GM23338 (cell line): ENCODE measurements around the gene TEX36. TPM values are rescaled to one million over a fixed set of nuclear protein-coding genes. Genes with fewer than 3 reads are reported as not detected.
"Not testable (repeated sequence)": the region's sequence is repeated elsewhere in the genome, so short reads cannot be mapped to it uniquely, and the experiment has no call there.

Source experiments
- ATAC-seq: fragments of 200-7000 bp; cut with Tn5 transposase; 3 replicates; pipeline ENCODE4 v1.9.1; 2020
- DNase-seq: peaks from one replicate; pipeline ENCODE4 v3.0.0-alpha.2; 2015; ENCODE audit warnings: low spot score
- H2AFZ ChIP-seq: fragments of 200-600 bp; sonication (generic); 2 replicates; pipeline ENCODE4 v1.8.0; 2016; ENCODE audit warnings: antibody characterized with exemption, mild to moderate bottlenecking, moderate library complexity
- H3F3A ChIP-seq: fragments of 200-600 bp; sonication (generic); replicated peaks from 2 replicates; pipeline ENCODE4 v1.8.0; 2017; ENCODE audit warnings: antibody characterized with exemption, mixed run types, low read depth
- H3K27ac ChIP-seq: fragments of 200-600 bp; sonication (generic); 2 replicates; pipeline ENCODE4 v1.6.1; 2016; ENCODE audit warnings: low read depth
- H3K27me3 ChIP-seq: fragments of 200-600 bp; sonication (generic); 2 replicates; pipeline ENCODE4 v1.8.0; 2016; ENCODE audit warnings: mild to moderate bottlenecking, mixed run types, moderate library complexity; ENCODE audit not compliant: insufficient read depth
- H3K36me3 ChIP-seq: fragments of 200-600 bp; sonication (generic); 2 replicates; pipeline ENCODE4 v1.8.0; 2016; ENCODE audit warnings: mild to moderate bottlenecking; ENCODE audit not compliant: insufficient read depth
- H3K4me1 ChIP-seq: fragments of 200-600 bp; sonication (generic); 2 replicates; pipeline ENCODE4 v1.8.0; 2016; ENCODE audit warnings: mild to moderate bottlenecking, moderate library complexity; ENCODE audit not compliant: insufficient read depth
- H3K4me2 ChIP-seq: fragments of 200-600 bp; sonication (generic); 2 replicates; pipeline ENCODE4 v1.7.1; 2017; ENCODE audit warnings: mixed run types
- H3K4me3 ChIP-seq: fragments of 200-600 bp; sonication (generic); 2 replicates; pipeline ENCODE4 v1.6.1; 2016; ENCODE audit warnings: mixed run types
- H3K79me2 ChIP-seq: fragments of 200-600 bp; sonication (generic); replicated peaks from 2 replicates; pipeline ENCODE4 v1.8.0; 2017; ENCODE audit warnings: mild to moderate bottlenecking; ENCODE audit not compliant: insufficient read depth
- H3K9me2 ChIP-seq: fragments of 200-600 bp; sonication (generic); 2 replicates; pipeline ENCODE4 v1.8.0; 2017; ENCODE audit not compliant: insufficient read depth
- H4K20me1 ChIP-seq: fragments of 200-600 bp; sonication (generic); replicated peaks from 2 replicates; pipeline ENCODE4 v1.8.0; 2017; ENCODE audit warnings: mild to moderate bottlenecking; ENCODE audit not compliant: insufficient read depth
- H3K27ac Mint-ChIP-seq: 2 replicates; pipeline ENCODE4 v1.8.0; 2020; ENCODE audit warnings: inconsistent platforms, mild to moderate bottlenecking, moderate library complexity, mixed read lengths
- H3K27me3 Mint-ChIP-seq: 3 replicates; pipeline ENCODE4 v1.8.0; 2022; ENCODE audit warnings: low read depth, mild to moderate bottlenecking, moderate library complexity, mixed read lengths, inconsistent platforms; ENCODE audit not compliant: insufficient read depth, poor library complexity
- H3K36me3 Mint-ChIP-seq: 3 replicates; pipeline ENCODE4 v1.8.0; 2021; ENCODE audit warnings: low read depth, mild to moderate bottlenecking, inconsistent platforms, moderate library complexity, mixed read lengths
- H3K4me1 Mint-ChIP-seq: 3 replicates; pipeline ENCODE4 v1.8.0; 2020; ENCODE audit warnings: mild to moderate bottlenecking, inconsistent platforms, mixed read lengths
- H3K4me3 Mint-ChIP-seq: 3 replicates; pipeline ENCODE4 v1.8.0; 2021; ENCODE audit warnings: moderate library complexity, mild to moderate bottlenecking, inconsistent platforms, mixed read lengths
- H3K9me3 Mint-ChIP-seq: 3 replicates; pipeline ENCODE4 v1.8.0; 2020; ENCODE audit warnings: moderate library complexity, mild to moderate bottlenecking, inconsistent platforms, mixed read lengths
- ETS1 ChIP-seq: IDR thresholded peaks from 2 replicates; pipeline ENCODE4 v1.6.1; 2016; ENCODE audit warnings: antibody characterized with exemption
- EZH2 ChIP-seq: fragments of 200-600 bp; sonication (generic); IDR thresholded peaks from one replicate; pipeline ENCODE4 v1.8.0; 2017; ENCODE audit warnings: antibody characterized with exemption, mild to moderate bottlenecking, low read depth; ENCODE audit not compliant: unreplicated experiment
- EZH2phosphoT487 ChIP-seq: fragments of 200-600 bp; sonication (generic); IDR thresholded peaks from one replicate; pipeline ENCODE4 v1.8.1; 2018; ENCODE audit warnings: antibody characterized with exemption; ENCODE audit not compliant: unreplicated experiment
- JUNB ChIP-seq: IDR thresholded peaks from one replicate; pipeline ENCODE4 v1.6.1; 2016; ENCODE audit warnings: antibody characterized with exemption; ENCODE audit not compliant: unreplicated experiment
- NANOG ChIP-seq: IDR thresholded peaks from 2 replicates; pipeline ENCODE4 v1.6.1; 2016; ENCODE audit warnings: antibody characterized with exemption, borderline replicate concordance
- REST ChIP-seq: IDR thresholded peaks from one replicate; pipeline ENCODE4 v1.6.1; 2018; ENCODE audit warnings: antibody characterized with exemption; ENCODE audit not compliant: unreplicated experiment
- ZNF114 ChIP-seq: fragments of 250-450 bp; sonication (Bioruptor Pico); IDR thresholded peaks from 2 replicates; pipeline ENCODE4 v1.5.0; 2020; ENCODE audit warnings: mild to moderate bottlenecking, moderate library complexity
- ZNF462 ChIP-seq: fragments of 250-450 bp; sonication (Bioruptor Pico); IDR thresholded peaks from 2 replicates; pipeline ENCODE4 v1.5.0; 2020; ENCODE audit warnings: mild to moderate bottlenecking, moderate library complexity
- polyA plus RNA-seq: library from polyadenylated mRNA; unstranded; fragments of >200 nt; fragmentation: Nextera tagmentation; extraction: Ambion mirVana; gene quantifications from 2 replicates; pipeline ENCODE4 v1.2.1, GENCODE V29; 2016
- total RNA-seq: library from RNA; depleted of rRNA; stranded (reverse); fragments of >200 nt; shearing (Covaris generic); gene quantifications from 2 replicates; pipeline ENCODE4 v1.2.3, GENCODE V29; 2014

TEX36 gene
- total and polyA plus RNA-seq, 2 experiments from 2014 or later, result not detected

GRCh38 chr10:125620401-125620800, 62.6 kb downstream of the TEX36 start (continued):
- TF ChIP-seq ZNF462 (CRISPR knock-in tag), result no peak
- no peak for TF ChIP-seq EZH2phosphoT487
- no peak for TF ChIP-seq NANOG

GRCh38 chr10:125613062-125613461, 69.9 kb downstream of the TEX36 start:
- not testable (repeated sequence) for H3K4me3 Mint-ChIP-seq, H3F3A ChIP-seq, H3K27me3 Mint-ChIP-seq, H3K4me1 ChIP-seq, H3K79me2 ChIP-seq, H3K4me3 ChIP-seq, H3K36me3 ChIP-seq, H4K20me1 ChIP-seq, H3K9me2 ChIP-seq, H3K4me2 ChIP-seq, H3K4me1 Mint-ChIP-seq, H3K27me3 ChIP-seq, DNase-seq, H2AFZ ChIP-seq, H3K36me3 Mint-ChIP-seq, H3K27ac ChIP-seq, ATAC-seq, H3K9me3 Mint-ChIP-seq, H3K27ac Mint-ChIP-seq

GRCh38 chr10:125611756-125612155, 71.2 kb downstream of the TEX36 start:
- Histone ChIP-seq H3K4me3 (no peak overlapping the region), H3K4me1 (no peaks in the 10 kb centered on the region; the same call in 1 of the 2 replicates), H3K79me2 (no peaks in the 10 kb centered on the region), H3K4me2 (no peak overlapping the region), H3K9me2 (0 out of 2 replicates have a peak, but pooled peaks cover 5% of the 10 kb centered on the region), H3K36me3 (no peaks in the 10 kb centered on the region), H4K20me1 (no peaks in the 10 kb centered on the region), H3K27ac (no peak overlapping the region), H3F3A (no peaks in the 10 kb centered on the region), H2AFZ (no peak overlapping the region), H3K27me3 (no peaks in the 10 kb centered on the region)
- no peak overlapping the region for H3K4me3 Mint-ChIP-seq
- peaks cover 2% of the 10 kb centered on the region; the same call in 1 of the 3 replicates for H3K9me3 Mint-ChIP-seq
- no peak overlapping the region for H3K27ac Mint-ChIP-seq
- DNase-seq (no peak), ATAC-seq (no peak)
- no peaks in the 10 kb centered on the region; the same call in 2 of the 3 replicates for H3K4me1 Mint-ChIP-seq
- no peaks in the 10 kb centered on the region for H3K27me3 Mint-ChIP-seq
- no peaks in the 10 kb centered on the region for H3K36me3 Mint-ChIP-seq
- TF ChIP-seq EZH2 (no peak), JUNB (no peak), ZNF114 (CRISPR knock-in tag) (no peak), REST (no peak), ETS1 (no peak), NANOG (no peak)
